ENCODE results near the gene MTUS2.

MTUS2 gene

DNA sequence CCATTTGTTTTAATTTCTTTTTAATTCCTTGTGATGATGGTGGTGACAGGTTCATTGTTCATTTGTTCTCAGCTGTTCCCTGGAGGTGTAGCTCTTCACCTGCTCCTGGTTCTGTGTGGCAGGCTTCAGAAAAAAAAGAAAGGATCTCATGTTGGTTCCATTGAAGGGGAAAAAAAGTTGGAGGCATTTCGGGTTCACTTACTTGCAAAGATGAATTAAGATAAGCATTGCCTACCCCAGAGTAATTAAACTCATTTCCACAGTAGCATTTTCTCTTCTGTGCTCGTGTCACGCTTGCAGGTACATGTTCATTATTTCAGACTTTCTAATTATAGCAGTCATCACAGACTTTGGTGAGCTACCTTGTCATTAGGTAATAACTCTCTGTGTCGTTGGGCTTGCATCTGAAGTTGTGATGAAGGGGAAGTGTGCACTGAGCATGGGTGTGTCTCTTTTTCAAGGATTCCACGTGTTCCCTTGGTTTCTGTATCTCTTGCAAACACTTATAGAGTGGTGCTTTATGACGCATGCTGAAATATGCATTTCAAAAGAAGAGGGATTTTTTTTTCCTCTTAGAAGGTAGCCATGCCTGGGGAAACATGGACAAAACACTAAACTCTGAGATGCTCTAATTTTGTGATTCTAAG, 69.1 kb downstream of the MTUS2 start:
- no peak for DNase-seq (ENCODE audit: extremely low read depth, low read depth)
- no peak overlapping the region for H3K4me3 ChIP-seq (replicated peaks; ENCODE audit: low read depth, low read length)
- TF ChIP-seq CTCF (IDR thresholded peaks at IDR 0.05; ENCODE audit: low read depth, low read length, missing control alignments), result no peak

DNA sequence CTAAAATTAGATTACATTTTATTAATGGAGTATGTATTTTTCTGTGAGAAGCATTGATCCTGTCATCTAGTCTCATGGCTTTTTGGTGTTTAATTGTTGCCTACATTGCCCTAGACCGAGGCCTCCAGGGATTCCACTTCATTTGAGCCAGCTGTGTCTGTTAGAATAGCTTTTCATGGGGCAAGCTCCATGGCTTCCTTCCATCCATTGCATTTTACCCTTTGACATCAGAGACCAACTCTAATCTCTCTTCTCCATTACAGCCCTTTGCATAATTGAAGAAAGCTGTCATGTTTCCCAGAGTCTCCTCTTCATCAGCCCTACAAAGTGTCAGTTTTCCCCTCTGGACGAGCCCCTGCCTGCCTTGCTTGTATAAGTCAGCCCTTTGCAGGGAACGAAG, 70.6 kb downstream of the MTUS2 start:
- no peak for DNase-seq (ENCODE audit: extremely low read depth, low read depth)
- no peak overlapping the region for H3K4me3 ChIP-seq (replicated peaks; ENCODE audit: low read depth, low read length)
- no peak for TF ChIP-seq CTCF (IDR thresholded peaks at IDR 0.05; ENCODE audit: low read depth, low read length, missing control alignments)

DNA sequence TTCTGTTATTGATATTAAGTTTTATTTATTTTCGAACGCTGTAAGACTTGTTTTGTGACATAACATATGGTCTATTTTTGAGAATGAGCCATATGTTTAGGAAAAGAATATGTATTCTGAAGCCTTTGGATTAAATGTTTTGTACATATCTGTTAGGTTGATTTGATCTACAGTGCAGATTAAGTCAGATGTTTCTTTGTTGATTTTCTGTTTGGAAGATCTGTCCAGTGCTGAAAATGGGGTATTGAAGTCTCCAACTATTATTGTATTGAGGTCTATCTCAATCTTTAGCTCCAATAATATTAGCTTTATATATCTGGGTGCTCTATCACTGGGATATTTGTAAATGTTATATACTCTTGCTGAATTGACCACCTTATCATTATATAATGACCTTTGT, 97.9 kb downstream of the MTUS2 start:
- TF ChIP-seq CTCF (IDR thresholded peaks at IDR 0.05; ENCODE audit: low read depth, low read length, missing control alignments), result no peak
- no peak overlapping the region for H3K4me3 ChIP-seq (replicated peaks; ENCODE audit: low read depth, low read length)
- DNase-seq (ENCODE audit: extremely low read depth, low read depth), result no peak

DNA sequence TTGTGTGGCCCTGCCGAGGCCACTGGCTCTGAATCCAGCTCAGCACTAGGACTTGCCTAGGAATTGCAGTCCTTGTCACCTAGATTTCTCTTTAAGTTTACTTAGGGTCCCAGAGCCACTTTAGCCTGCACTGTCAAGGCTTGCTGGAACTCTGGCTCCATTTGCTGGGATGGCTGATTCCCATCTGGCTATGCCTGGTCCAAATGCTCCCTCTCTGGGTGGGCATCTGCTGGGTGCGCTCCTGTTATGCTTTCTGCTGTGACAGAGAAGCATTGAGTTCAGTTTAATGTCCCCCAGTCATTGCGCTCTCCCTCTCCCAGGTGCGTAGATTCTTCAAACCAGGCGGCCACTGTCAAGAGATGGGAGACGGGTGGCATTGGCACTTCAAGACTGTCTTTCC, 102.2 kb downstream of the MTUS2 start:
- no peak overlapping the region for H3K4me3 ChIP-seq (replicated peaks; ENCODE audit: low read depth, low read length)
- no peak for TF ChIP-seq CTCF (IDR thresholded peaks at IDR 0.05; ENCODE audit: low read depth, low read length, missing control alignments)
- no peak for DNase-seq (ENCODE audit: extremely low read depth, low read depth)

GRCh38 chr13:28935104-28935503, 115.0 kb downstream of the MTUS2 start:
- no peak overlapping the region for H3K4me3 ChIP-seq (replicated peaks; ENCODE audit: low read depth, low read length)
- no peak for TF ChIP-seq CTCF (IDR thresholded peaks at IDR 0.05; ENCODE audit: low read depth, low read length, missing control alignments)
- no peak for DNase-seq (ENCODE audit: extremely low read depth, low read depth)

DNA sequence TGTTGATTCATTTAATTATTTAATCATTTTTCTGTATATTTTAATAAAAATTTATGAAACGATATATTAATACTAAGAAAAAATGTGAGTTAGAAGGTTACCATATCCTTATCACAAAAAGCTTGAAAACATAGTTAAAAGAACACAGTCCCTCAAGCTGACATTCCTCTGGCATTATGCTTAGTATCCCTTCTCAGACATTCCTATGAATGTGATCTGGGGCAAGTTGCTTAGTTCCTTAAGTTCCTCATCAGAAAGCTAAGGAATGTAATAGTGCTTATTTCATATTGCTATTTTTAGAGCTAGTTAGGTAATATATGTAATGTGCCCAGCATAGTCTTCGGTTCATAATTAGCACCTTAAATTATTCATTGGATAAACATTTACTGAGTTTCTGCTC, 122.8 kb downstream of the MTUS2 start:
- DNase-seq (ENCODE audit: extremely low read depth, low read depth), result no peak
- no peak for TF ChIP-seq CTCF (IDR thresholded peaks at IDR 0.05; ENCODE audit: low read depth, low read length, missing control alignments)
- no peak overlapping the region for H3K4me3 ChIP-seq (replicated peaks; ENCODE audit: low read depth, low read length)

Data from HFF-Myc (cell line).